Esophagus muscularis mucosa (tissue), 3 donors: Measurements from ENCODE around the gene CTDSP2.

ENCODE experiments used
- CTCF ChIP-seq, 3 experiments: fragments of 200-600 bp in 2 of 3; fragments of 450-650 bp in 1 of 3; sonication (generic) in 2 of 3; IDR thresholded peaks; one replicate each; pipeline ENCODE4 v1.5.1; 2017 to 2019; ENCODE audit warnings: antibody characterized with exemption in 3 of 3, mild to moderate bottlenecking in 2 of 3, moderate library complexity in 1 of 3
- POLR2AphosphoS5 ChIP-seq, 2 donors: sonication (generic); formaldehyde crosslinking; IDR thresholded peaks; one replicate each; pipeline ENCODE4 v1.6.1; 2017; ENCODE audit warnings: antibody characterized with exemption in 2 of 2

DNA sequence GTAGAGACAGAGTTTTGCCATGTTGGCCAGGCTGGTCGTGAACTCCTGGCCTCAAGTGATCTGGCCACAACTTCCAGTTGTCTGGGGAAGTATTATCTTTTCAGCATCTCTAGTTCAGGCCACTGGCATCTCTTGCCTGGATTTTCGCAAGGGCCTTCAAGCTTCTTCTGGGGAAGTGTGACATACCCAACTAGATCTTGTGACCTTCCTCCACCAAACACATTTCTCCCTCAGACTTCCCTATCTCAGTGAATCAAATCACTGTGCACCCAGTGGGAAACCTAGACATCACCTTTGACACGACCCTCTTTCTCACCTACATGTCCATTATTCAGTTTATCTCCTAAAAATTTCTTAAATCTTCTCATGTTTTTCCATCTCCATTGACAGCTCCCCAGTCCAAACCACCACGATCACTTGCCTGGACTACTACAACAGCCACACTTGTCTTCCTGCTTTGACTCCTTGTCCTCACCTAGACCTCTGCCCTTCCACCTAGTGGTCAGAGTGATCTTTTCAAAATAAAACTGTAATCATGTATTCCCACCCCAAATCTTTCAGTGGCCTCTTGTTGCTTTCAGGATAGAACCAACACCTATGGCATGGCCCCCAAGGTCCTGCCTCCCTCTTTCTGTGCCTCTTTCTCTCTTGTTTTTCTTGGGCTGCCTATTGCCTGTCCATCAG is 70.8 kb downstream of the CTDSP2 start:
- no peak for TF ChIP-seq CTCF (IDR thresholded peaks at IDR 0.05)
- TF ChIP-seq POLR2AphosphoS5 (IDR thresholded peaks at IDR 0.05) = no peak
